Right forelimb (tissue), 1 donor: ENCODE results near the gene SIK2.
A peak's percentile ranks its signal among the peaks of the same experiment; 100 is the strongest.
"Not testable (repeated sequence)": the region's sequence is repeated elsewhere in the genome, so short reads cannot be mapped to it uniquely, and the experiment has no call there.

Experiments used
- DNase-seq: peaks from one replicate; pipeline ENCODE4 v3.0.0-alpha.2; 2018

SIK2 gene

GRCh38 chr11:111629499-111629898, 27.2 kb downstream of the SIK2 start:
- DNase-seq, result no peak

- DNase-seq, result no peak
Observed at GRCh38 chr11:111631024-111631665, 28.9 kb downstream of the SIK2 start.

GRCh38 chr11:111631666-111632039, 29.4 kb downstream of the SIK2 start:
- no peak for DNase-seq

- DNase-seq, result no peak
Observed at GRCh38 chr11:111632516-111633220, 30.4 kb downstream of the SIK2 start.

- no peak for DNase-seq
Observed at GRCh38 chr11:111633248-111633647, 31.0 kb downstream of the SIK2 start.

- no peak for DNase-seq
Observed at GRCh38 chr11:111633756-111634362, 31.6 kb downstream of the SIK2 start.

DNA sequence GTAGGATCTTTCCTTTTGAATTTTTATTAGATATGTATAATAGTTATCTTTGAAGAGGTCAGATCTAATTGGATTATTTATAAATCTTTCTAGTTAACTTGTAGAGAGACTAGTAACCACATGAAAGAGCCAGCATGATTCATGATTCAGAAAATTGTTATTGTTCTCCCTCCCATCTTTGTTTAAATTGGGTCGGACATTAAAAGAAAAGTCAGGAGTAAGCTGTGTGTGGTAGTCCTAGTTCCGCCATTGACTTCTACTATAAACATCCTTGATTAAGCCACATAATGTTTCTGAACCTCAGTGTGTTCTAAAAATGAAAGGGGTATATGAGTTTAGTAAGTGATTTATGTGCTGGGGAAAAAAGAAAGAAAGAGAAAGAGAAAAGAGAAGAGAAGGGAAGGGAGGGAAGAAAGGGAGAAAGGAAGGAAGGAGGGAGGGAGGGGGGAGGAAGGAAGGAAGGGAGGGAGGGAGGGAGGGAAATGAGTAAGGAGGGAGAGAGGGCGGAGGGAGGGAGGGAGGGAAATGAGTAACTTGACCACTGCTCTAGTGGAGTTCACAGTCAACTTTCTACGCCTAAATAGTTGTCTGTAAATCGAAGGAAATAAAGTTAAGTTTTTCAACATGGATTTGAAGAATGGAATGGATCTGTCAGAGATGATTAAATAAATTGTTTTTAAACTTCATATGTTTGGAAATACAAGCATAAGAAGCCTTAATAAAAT, 32.9 kb downstream of the SIK2 start:
- no peak for DNase-seq

DNA sequence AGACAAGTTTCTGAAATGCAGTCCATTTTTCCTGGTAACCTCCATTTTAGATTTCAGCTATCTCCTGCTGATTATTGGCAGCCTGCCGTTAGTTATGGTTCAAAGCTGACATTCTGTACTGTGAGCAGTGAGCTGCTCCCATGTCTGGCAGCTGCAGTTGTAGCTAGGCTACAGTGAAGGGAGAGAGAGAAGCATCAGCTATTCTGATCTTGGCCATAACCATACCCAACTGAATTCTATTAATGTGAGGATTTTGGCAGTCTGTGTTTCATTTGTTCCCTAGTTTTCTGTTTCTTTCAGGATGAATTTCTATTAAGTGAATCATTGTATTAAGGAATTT, 33.4 kb downstream of the SIK2 start:
- DNase-seq, result peak; percentile 60

GRCh38 chr11:111637885-111638284, 35.6 kb downstream of the SIK2 start:
- DNase-seq, result no peak

GRCh38 chr11:111639226-111639925, 37.1 kb downstream of the SIK2 start:
- DNase-seq, result no peak

DNA sequence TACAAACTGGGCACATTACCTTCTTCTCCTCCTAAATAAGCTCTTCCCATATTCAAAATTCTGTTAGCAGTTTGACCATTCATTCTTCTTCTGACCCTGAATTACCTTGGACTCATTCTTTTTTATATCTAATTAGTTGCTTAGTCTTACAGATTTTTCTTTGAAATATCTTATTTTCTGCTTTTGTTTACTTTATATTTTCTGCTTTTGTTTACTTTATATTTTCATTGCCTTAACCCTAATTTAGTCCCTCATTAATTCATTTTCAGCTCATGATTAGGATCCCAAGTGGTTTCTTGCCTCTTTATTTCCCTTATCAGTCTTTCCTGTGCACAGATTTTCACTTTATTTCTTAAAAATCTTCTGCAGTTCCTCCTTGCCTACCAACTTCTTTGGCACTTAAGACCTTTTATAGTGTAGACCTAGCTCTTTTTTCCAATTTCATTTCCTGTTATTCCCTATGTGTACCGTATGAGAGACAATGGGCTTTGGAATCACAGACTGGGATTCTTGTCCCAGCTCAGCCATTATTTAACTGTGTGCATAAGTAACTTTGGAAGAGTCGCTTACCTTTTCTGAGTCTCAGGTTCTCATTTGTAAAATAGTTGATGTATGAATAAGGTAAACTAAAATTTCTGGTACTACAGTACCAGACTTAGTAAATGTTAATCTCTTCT, 39.2 kb downstream of the SIK2 start:
- DNase-seq, result no peak

GRCh38 chr11:111642542-111642941, 40.3 kb downstream of the SIK2 start:
- no peak for DNase-seq

GRCh38 chr11:111644922-111645321, 42.7 kb downstream of the SIK2 start:
- no peak for DNase-seq

DNA sequence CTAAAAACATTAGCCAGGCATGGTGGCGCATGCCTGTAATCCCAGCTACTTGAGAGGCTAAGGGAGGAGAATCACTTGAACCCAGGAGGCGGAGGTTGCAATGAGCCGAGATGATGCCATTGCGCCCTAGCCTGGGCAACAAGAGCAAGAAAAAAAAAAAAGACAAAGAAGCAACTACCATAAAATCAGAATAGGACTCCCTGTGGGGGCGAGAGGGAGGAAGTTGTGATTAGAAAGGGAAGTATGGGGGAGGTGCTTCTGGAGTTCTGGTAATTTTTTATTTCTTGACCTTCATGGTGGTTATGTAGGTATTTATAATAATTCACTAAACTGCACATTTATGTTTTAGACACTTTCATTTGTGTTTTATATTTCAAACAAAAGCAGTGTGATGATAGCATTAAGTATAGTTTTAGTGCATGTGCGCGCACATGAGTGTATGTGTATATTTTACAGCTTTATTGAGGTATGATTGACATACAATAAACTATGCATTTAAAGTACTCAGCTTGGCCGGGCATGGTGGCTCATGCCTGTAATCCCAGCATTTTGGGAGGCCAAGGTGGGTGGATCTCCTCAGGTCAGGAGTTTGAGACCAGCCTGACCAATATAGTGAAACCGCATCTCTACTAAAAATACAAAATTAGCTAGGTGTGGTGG, 43.5 kb downstream of the SIK2 start:
- DNase-seq, result no peak

DNA sequence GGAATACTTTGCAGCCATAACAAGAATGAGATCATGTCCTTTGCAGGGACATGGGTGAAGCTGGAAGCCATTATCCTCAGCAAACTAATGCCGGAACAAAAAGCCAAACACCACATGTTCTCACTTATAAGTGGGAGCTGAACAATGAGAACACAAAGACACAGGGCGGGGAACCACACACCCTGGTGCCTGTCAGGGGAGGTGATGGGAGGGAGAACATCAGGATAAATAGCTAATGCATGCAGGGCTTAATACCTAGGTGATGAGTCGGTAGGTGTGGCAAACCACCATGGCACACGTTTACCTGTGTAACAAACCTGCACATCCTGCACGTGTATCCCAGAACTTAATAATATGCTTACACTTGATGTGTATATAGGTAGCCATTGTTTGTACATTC, 49.1 kb downstream of the SIK2 start:
- not testable (repeated sequence) for DNase-seq

GRCh38 chr11:111652184-111652583, 49.9 kb downstream of the SIK2 start:
- DNase-seq, result no peak

DNA sequence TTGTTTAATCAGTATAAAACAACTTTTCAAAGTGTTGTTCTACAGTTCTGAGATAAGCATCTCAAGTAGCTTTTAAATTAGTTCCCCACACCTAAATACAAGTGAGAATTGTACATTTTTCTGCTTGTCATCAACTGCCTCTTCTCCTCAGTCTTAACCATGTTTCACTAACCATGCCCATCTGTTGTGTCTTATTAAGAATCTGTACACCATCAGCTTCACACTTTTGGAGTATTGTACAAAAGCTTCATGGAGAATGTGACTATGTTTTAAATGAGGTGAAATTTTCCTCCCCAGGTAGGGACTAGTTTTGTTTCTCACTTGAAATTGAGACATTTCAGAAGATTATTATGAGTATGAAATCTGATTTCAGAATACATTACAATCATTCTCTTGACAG, 52.4 kb downstream of the SIK2 start:
- DNase-seq, result no peak

GRCh38 chr11:111655924-111656323, 53.7 kb downstream of the SIK2 start:
- no peak for DNase-seq

DNA sequence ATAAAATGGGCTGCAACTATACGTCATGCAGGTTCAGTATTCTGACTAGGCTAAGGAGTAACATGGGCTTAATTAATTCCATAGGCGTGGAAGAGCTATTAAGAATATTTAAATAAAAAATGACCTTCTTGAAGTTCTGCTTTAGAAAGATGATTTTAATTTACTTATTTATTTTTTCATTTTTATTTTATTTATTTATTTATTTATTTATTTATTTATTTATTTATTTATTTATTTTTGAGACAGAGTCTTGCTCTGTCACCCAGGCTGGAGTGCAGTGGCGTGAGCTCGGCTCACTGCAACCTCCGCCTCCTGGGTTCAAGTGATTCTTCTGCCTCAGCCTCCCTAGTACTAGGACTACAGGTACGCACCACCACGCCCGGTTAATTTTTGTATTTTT, 55.7 kb downstream of the SIK2 start:
- not testable (repeated sequence) for DNase-seq

- not testable (repeated sequence) for DNase-seq
Observed at GRCh38 chr11:111658493-111658892, 56.2 kb downstream of the SIK2 start.

DNA sequence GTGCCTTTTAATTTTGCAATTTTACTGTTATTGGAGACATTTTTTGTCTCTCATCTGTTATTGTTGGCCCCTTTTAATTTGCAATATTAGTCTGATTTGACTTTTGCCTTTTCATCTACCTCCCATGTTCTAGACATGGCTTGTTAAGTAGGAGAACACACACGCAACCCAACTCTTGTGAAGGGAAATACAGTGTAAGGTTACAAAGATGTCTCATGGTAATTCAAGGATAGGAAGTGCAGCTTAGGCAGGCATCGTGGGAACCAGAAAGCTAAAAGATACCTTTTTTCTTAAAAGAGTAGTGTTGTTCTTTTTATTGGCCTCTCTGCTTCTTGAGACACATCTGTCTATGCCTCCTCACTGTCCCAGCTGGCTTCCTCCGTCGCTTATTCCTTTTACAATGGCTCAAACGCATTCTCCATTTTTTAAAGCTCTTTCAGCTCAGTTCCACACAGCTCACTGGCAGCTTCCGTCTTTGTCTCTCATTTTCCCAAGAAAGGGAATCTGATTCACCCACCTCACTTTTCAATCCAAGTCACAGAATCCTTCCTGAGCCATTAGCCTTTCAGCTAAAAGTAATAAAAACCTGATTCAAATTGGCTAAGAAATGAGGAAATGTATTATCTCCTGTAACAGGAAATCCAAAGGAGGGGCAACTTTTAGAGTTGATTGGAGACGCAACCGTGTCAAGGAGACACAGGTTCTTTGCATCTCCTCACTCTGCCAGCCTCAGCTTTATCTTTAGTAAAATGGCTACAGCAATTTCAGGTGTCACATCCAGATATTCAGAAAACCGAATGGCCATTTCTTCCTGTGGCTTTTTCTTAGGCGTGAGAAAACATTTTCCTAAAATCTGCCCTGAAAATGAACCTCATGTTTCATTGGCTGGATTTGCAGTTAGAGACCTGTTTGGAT, 57.2 kb downstream of the SIK2 start:
- no peak for DNase-seq
